H4 (cell line): Measurements from ENCODE around the gene FGGY. TPM values are rescaled to one million over a fixed set of nuclear protein-coding genes. Genes with fewer than 3 reads are reported as not detected.
A peak's percentile ranks its signal among the peaks of the same experiment; 100 is the strongest.
"Not testable (repeated sequence)": the region's sequence is repeated elsewhere in the genome, so short reads cannot be mapped to it uniquely, and the experiment has no call there.

Source experiments
- DNase-seq: peaks from one replicate; pipeline ENCODE4 v3.0.0-alpha.2; 2015; ENCODE audit warnings: low spot score
- total RNA-seq: library from RNA; depleted of rRNA; stranded (reverse); fragments of >200 nt; shearing (Covaris generic); gene quantifications from 2 replicates; pipeline ENCODE4 v1.2.3, GENCODE V29; 2014

Gene FGGY
- total RNA-seq, 1 experiment from 2014 or later, result 8.4 TPM

DNA sequence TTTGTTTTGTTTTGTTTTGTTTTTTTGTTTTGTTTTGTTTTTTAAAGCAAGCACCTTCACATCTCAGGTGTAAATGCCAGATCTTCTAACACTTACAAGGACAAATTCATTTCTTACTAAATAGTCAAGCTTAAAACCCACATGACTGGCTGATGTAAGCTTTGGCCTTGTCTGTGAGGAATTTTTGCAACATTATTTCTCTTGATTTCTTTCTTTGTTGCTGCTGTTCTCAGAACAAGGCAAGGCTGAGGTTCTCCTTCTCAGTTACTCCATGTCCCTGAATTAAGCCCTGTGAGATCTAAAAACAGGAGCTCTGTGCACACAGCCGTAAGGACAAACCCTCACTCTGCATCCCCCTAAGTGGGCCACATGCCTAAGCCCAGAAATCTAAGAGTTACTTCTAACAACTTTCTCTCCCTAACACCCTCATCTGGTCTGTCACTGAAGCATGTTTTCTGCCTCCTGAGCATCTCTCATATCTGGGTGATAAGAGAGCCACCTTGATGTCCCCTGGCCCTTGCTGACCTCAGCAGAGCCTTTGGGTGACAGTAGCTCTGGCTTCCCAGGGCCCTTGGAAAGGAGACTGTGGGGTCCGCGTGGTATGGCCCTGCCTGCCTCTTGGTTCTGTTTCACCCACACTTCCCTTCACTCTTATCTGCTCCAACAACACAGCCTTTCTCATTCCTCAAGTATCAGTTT, 436.7 kb downstream of the FGGY start:
- DNase-seq, result no peak

- not testable (repeated sequence) for DNase-seq
These were observed 439.0 kb downstream of the FGGY start for GRCh38 chr1:59735927-59736326.

- no peak for DNase-seq
These were observed 439.9 kb downstream of the FGGY start for GRCh38 chr1:59736744-59737143.

DNA sequence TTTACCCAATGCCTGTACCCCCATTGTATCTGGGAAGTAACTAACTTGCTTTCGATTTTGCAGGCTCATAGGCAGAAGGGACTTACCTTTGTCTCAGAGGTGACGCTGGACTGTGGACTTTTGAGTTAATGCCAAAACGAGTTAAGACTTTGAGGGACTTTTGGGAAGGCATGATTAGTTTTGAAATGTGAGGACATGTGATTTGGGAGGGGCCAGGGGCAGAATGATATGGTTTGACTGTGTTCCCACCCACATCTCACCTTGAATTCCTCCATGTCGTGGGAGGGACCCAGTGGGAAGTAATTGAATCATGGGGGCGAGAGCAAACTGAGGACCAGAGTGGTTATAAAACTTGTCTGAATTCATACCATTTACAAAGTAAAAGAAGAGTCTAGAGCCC, 440.7 kb downstream of the FGGY start:
- DNase-seq, result no peak

- DNase-seq, result peak; percentile 85
These were observed 441.3 kb downstream of the FGGY start for GRCh38 chr1:59738152-59738551.

- DNase-seq, result no peak
These were observed 441.7 kb downstream of the FGGY start for GRCh38 chr1:59738591-59739015.

DNA sequence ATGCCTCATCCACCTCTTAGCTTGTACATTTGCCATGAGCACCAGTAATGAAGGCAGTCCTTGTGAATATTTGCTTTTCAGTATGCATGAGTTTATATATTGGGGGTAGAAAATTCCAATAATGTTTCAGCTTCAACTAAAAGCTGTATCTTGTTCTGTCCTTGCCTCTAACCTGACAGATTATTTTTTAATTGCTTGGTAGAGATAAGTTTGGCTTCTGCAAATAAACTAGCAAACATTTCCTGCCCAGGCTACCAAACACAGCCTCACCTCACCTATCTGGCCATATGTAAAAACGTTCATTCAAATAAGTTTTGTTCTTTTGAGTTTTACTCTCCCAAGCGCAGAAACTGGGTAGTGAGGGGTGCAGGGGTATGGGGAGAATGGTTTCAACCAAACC, 442.2 kb downstream of the FGGY start:
- no peak for DNase-seq

DNA sequence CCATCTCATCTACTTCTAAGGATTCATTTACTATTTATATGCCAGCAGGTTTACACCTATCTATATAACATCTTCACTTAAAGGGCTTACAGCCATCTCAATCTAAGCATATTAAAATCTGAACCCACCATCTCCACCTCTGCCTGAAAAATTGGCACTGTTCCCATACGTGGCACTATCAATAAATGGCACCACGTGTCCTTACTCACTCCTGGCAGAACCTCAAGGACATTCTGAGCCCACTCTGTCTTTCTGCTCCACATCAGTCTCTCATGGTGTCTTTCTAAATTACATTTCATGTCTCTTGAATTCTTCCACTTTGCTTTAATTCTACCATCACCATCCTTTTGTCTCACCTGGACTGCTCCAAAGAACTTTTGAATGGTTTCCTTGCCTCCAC, 445.6 kb downstream of the FGGY start:
- no peak for DNase-seq

GRCh38 chr1:59743324-59744091, 446.6 kb downstream of the FGGY start:
- no peak for DNase-seq

- no peak for DNase-seq
These were observed 450.6 kb downstream of the FGGY start for GRCh38 chr1:59747420-59748024.

- DNase-seq, result no peak
These were observed 451.2 kb downstream of the FGGY start for GRCh38 chr1:59748123-59748522.

DNA sequence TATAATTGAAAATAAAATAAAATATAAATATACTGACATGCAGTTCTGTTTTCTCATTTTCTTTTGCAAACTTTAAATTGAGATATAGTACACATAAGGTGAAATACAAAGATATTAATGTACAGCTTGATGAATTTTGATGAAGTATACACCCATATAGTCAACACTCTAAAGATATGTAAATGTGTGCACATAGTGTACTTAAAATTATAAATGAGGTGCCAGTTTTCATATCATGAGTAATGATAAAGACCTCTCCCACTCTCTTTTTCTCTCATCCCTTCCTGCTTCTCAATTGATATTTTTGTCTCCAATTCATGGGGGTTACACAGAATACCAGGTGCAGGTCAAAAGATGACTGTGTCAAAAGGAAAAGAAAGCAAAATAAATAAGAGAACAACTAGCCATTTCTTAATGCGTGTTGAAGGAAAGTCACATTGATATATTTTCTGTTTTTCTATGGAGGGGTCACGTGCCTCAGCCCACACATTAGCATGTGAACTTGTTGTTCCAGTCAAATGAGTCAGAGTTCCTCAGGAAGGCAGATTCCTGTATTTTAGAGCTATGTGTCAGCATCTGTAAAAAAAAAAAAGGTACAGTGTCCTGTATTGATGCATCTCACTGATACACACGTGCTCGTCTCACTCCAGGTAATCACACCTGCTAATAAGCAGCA, 453.6 kb downstream of the FGGY start:
- peak; percentile 70 for DNase-seq

DNA sequence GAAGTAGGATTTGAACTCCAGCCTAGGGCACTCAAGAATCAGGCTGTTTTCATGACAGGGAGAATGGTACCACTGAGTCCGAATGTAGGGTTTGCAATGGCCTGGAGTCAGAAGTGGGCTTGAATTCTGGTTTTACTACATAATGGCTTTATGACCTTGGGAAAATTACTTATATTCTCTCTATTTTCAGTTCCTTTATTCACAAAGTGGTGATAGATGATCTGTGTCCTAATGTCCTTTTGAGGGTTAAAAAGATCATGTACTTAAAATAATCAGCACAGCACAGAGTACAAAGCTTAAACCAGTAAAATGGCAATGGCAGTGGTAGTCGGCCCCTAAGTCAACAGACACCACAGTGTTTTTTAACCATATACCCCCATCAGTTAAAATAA, 454.1 kb downstream of the FGGY start:
- DNase-seq, result no peak

GRCh38 chr1:59751801-59752200, 454.9 kb downstream of the FGGY start:
- DNase-seq, result no peak

DNA sequence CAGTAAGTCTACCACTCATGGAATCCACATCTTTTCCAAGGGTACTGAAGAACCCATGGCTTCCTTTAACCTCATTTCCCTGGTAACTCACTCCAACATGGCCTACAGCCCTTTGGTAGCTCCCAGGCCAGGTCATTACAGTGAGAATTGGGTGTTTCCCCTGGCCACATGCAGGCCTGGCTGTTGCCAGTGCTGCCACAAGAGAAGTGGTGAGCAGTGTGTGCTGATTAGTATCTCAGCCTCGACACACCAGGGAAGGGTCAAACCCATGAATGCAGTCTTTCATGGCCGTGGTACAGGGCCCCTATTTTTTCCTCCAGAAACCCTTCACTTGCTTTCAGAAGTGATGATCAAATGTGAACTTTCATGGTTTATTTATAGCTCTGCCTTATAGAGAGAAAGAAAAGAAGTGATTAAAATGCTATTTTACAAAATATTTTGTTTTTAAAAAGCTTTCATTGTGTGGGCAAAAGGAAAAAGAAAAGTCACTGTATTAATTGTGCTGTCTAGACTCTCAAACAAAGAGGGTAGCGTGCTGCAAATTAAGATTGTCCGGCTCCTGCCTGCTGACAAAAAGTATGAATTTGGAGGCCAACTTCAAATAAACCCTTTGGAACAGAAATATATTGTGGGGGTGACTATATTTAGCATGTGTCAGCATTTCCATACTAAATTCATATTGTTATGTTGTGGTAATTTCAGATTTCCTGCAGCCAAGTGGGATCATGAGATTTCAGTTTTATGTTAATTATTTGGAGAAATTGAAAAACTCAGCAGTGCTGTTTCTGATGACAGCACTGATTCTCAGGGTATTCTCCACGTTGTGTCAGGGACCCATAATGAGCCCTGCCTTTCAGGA, 455.9 kb downstream of the FGGY start:
- no peak for DNase-seq

DNA sequence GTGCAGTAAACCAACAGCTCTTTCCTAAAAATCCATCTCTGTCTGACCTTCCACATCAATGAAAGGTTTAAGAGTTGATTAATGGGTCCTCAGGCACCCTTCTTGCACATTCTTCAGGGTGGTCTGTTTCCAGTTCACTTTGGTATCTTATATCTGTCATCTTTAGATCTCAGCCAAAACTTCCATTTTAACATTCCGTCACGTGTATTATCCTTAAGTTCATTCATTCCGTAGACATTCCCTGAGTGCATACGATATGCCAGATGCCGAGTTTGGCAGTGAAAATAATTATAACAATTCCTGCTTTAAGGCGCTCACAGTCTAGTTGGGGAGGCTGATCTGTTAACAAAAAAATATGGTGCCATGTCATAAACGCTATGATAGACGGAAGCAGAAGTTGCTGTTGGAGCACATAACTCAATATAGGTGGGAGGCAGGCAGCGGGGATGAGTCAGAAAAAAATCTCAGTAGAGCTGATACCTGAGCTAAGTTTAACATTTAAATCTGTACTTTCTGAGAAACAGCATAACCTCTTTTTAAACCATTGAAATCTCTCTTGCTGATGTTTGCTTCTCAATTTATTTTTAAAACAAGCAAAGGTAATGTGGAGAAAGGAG, 458.3 kb downstream of the FGGY start:
- DNase-seq, result no peak

GRCh38 chr1:59757197-59757747, 460.4 kb downstream of the FGGY start:
- no peak for DNase-seq

DNA sequence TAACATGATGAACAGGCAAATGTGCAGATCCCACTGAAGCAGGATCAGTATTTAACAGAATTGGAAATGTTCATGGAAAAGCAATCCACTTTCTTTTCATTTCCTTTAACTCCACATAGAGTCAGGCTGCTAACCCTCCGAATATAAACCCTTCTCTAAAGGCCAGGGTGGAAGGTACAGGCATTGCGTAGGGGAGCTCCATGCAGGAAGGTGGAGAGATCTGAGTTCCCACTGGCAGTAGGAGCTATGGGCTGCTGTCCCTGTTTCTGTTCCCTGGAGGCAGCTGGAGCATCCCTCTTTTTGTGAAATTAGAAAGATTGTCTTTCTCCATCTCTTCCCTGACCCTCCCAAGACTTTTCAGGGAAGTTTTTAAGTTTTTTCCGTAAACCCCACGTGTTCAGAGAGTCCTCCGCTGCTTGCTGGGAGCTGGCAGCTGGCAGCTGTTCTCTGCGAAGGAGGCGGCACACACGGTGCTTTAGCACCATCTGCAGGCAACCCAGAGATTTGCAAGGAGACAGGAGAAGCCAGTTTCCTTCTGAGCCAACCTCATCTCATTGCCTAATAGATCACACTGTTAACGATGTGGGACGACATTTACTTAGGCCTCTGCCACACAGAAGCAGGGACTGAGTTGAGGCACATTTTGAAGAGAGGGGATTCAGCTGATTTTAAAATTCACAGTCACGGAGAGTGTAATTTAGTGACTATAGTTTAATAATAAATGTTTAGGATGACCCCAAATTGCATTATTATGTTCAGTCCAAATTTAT, 462.4 kb downstream of the FGGY start:
- DNase-seq, result peak; percentile 86

DNA sequence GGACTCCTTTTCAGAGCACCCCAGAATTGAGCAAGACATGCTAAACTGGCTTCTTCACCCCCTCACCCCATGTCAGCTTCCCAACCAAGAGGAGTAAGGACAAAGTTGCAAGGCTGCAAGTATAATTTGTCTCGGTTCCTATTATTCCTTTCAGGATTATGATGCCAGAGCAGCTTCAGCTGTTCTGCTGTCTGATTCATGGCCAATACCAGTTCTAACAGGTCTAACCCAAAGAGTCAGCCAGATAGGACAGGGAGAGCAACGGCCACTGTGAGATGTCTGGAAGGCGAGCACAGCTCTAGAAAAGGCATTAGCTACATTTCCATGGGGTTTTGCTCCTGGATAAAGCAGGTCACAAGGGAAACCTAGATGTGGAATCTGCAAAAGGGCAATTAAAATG, 464.5 kb downstream of the FGGY start:
- no peak for DNase-seq

DNA sequence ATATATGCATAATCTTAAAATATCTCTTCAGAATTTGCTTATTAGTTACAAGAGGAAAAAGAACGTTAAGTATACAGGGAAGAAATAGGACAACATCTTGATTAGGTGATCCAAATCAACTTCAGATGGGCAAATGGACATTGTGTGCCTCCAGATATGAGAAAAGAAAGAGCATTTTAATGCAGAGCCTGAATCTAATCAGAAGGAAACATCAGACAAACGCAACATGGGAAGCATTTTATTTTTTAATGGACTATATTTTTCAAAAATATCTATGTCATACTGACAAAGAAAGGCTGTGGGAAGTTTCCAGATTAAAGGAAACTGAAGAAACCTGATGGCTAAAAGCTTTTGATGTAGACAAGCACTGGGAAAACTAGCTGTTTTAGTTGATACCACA, 466.5 kb downstream of the FGGY start:
- DNase-seq, result no peak
